Mammary epithelial cell (primary cell): ENCODE data around the gene CLRN1.

ENCODE experiments used
- CTCF ChIP-seq, 2 donors: IDR thresholded peaks in 1 of 2; conservative IDR thresholded peaks in 1 of 2; 2 replicates each; pipeline ENCODE4 v1.5.1; 2011 to 2012; ENCODE audit warnings: inconsistent platforms in 2 of 2, low read length in 2 of 2, mild to moderate bottlenecking in 2 of 2, control low read depth in 1 of 2, low read depth in 1 of 2; ENCODE audit not compliant: insufficient read depth in 1 of 2; ENCODE audit errors: extremely low read depth in 1 of 2
- EZH2 ChIP-seq: IDR thresholded peaks from 2 replicates; pipeline ENCODE4 v1.6.1; 2012; ENCODE audit warnings: low read length, inconsistent platforms, borderline replicate concordance

- TF ChIP-seq CTCF (conservative IDR thresholded peaks at IDR 0.05 in 1 of 2, IDR thresholded peaks at IDR 0.05 in 1 of 2; ENCODE audit: extremely low read depth in 1 of 2, insufficient read depth in 1 of 2, low read depth in 1 of 2, low read length in 2 of 2) (no peak), EZH2 (no peak)
Measured at GRCh38 chr3:150970665-150971324, 1.7 kb downstream of the CLRN1 start.
